GM18526 (cell line): Measurements from ENCODE around the gene CLEC20A.

Source experiments
- POLR2A ChIP-seq: IDR thresholded peaks from 3 replicates; pipeline ENCODE4 v1.6.1; 2011; ENCODE audit not compliant: insufficient read length; ENCODE audit errors: extremely low read depth

CLEC20A gene

DNA sequence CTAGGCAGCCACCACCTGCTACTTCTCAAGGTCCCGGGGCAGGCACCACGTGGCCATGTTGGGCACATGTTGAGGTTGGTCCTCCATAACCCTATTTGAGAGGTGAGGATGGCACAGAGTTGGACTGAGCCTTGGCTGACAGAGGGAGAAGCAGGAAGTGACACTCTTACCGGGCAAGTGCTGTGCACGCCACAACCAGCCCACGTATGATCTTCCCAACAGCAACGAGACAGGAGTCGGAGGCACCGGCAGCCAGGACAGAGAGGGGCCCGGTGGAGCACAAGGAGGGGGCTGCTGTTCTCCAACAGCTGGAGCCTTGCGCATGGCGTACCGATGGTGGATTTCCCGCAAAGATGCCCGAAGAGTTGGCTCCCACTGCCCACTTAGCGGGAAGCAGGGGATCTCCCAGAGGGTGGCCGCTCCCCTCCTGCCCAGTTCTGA lies 3.4 kb downstream of the CLEC20A start:
- TF ChIP-seq POLR2A: no peak

DNA sequence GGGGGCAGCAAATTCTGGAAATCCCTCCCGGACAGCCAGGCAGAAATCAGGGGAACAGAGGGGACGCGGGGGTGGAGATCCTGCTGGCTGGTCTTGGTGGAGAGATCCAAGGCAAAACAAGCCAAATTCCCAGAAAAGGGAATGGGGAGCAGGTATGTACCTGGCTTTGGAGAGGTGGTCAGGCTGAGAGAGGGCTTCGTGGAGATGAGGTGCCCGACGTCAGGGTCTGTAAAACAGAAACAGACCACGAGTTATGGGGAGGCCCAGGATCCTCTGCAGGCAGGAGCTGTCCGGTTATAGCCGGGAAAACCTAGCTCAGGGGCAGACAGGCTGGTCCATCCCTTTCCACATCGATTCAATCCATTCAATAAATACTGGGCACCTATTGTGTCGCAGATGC lies 4.4 kb downstream of the CLEC20A start:
- no peak for TF ChIP-seq POLR2A

DNA sequence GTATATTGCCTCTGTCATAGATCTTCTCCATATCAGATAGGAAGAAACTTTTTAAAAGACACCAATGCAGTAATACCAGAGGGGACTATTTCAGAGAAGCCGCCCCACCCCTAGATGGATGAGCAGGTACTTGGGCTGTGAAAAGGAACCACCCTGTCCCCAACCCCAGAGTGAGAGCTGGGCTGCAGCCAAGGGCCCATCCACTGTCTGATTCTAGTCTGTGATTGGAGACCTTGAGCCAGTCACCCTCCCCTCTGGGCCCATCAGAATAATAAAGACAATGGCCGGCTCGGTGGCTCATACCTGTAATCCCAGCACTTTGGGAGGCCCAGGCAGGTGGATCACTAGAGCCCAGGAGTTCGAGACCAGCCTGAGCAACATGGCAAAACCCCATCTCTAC lies 5.0 kb downstream of the CLEC20A start:
- no peak for TF ChIP-seq POLR2A

DNA sequence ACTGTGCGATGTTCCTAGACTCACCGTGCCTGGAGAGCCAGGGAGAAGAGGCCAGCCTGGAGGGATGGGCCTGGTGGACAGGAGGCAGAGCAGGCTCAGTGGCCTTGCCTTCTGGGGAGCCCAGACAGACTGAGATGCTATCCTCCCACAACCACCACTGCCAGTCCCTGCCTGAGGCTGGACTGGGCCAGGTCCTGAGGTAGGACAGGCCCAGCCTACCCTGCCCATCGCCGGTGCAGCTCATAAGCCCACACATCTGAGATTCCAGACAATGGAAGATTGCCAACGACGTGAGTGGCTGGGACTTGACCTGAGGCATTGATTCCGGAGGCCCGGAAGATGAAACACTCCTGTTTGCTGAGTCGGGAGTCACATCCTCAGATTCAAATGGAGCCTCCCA lies 5.8 kb downstream of the CLEC20A start:
- no peak for TF ChIP-seq POLR2A

DNA sequence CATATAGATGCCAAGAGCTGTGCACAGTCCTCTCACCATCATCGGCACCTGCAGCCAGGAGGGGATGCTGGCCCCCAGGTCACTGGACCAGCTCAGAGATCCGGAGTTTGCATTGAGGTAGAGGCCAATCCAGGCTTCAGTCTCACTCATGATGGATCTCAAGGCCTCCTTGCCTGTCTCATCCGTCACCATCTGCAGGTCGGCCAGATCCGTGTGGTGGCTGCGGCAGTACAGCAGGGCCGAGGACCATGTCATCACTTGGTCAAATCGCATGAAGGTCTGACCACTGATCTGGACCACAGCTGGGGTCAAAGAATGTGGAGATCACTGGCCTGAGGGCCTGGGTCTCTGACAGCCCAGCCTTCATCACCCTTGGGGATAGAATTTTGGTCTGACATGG lies 6.6 kb downstream of the CLEC20A start:
- no peak for TF ChIP-seq POLR2A

DNA sequence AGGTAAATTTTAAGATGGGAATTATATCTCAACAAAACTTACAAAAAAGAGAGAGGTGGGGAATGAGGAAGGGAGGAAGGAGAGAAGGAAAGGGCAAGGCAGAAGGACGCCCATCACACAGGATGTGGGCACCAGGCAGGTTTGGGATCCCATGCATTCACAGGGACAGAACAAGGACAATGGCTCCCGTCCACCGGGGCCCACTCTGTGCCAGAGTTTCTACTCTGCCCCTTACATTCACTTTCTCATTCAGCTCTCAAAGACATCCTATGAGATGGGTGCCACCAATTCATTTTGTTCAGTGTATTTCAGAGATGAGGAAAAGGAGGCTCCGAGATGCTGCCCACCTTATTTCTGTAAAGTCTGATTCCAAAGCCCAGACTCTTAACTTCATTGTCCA lies 7.4 kb downstream of the CLEC20A start:
- TF ChIP-seq POLR2A: no peak

DNA sequence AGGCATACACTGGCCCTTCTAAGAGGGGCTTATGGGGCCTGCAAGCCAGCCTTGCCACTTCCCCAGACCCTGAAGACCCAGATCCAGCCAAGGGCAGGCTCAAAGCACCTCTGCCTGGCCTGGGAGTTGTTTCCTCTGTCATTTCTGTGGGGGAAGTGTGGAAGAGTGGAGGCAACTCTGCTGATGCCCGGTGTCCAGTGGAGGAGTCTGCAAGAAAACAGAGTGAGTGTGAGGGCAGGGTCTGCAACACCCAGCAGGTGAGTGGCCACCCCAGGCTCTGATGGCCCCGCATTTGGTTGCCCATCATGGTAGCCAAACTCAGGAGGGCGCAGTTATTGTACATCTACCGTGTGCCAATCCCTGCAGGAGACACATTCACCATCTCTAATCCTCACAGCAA lies 8.4 kb downstream of the CLEC20A start:
- TF ChIP-seq POLR2A: no peak

DNA sequence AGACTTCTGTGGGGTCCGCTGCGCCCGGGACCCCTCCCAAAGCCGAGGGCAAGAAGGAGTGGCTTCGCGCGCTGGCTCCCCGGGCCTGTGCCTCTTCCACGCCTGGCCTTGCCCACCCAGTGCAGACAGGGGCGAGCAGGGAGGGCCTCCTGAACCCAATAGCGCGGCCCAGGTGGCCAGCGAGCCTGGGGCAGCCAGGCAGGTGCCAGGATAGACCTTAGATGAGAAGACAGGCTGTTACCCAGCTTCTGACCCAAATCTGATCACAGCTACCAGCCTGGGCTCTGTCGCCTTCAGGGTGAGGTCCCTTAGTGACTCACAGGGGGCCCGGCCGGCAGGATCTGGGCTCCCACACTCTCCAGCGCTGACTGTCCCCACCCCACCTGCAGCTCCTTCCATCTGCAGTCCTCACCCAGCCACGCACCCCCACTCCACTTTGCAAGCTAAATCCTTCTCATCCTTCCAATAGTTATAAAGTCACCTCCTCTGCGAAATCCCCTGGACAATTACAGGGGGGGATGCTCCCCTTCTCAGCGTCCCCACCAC lies 9.6 kb downstream of the CLEC20A start:
- no peak for TF ChIP-seq POLR2A

DNA sequence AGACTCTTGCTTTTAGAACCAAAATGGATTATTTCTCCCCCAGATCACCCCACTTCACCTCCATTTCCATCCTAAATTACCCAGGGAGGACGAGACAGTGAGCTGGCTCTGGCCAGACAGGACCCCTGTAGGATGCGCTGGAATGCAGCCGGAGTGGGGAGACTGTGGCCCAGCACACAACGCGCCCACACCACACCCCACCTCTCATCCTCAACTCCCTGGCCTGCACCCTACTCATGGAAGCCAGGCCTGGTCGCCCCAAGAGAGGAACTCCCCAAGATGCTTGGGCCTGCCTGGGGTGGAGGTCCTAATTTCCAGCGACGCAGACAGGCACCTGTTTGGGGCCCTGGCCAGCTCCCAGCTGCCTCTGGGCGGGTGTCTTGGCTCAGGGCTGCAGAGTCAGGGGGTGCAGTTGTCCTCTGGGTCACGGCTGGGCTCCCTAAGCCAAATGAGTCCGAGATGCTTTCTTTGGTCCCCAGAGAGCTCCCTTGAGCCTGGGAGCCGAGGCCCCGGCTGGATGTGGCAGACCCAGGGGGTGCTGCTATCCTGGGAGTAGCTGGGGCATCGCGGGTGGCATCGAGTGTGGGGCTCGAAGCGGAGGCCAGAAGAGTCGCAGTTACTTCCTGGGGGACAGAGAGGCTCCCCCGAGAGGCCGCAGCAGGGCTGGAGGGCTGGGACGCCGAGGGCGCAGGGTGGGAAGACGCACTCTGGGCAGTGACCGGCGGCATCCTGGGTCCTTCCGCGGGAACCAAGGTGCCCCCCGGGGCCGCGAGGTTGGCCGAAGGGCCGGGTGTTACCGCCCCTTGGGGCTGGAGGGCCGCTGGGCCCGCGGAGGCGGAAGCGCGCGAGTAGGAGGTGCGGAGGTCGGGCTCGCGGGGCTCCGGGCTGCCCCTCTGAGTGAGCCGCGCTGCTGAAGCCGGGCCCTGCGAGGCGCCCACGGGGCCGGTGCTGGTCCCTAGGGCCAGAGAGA lies 10.4 kb downstream of the CLEC20A start:
- TF ChIP-seq POLR2A: no peak

DNA sequence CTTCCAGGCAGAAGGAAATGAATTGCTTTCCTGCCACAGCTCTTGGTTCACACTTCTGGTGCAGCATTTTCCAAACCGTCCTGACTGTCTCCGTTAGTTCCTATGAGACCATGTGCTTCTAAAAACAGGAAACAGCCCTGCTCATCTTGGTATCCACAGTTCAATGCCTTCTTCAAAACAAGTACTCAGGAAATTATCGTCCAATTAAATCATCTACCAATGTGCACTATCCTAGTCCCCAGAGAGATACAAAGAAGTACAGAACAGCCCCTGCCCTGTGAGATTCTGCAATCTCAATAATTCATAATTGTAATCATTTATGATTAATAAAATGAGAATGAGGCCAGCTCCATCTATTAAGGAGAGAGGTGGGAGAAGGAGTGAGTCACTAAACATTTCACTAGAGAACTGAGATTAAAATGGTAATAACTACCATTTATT lies 11.2 kb downstream of the CLEC20A start:
- TF ChIP-seq POLR2A: no peak

DNA sequence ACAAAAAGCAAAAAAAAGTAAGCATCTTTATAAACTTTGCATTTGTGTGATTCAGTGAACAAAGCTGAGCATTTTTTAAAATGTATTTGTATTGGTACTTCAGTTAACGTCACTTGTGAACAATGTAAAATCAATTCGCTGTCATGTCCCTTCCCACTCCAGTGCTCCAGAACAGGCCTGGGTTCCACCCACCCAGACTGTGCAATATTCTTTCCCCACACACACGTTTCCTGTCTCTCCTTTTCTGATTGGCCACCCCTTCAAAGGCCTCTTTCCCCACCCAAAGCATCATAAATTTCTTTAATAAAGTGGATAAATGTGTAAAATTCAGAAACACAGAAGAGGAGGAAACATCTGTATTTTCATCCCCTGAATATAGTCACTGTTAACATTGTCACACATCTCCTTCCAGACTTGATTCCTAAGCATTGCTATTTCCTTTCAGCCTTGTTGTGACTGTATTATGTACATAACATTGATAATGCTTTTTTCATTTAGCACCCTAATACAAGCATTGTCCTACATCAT lies 12.0 kb downstream of the CLEC20A start:
- TF ChIP-seq POLR2A: no peak

DNA sequence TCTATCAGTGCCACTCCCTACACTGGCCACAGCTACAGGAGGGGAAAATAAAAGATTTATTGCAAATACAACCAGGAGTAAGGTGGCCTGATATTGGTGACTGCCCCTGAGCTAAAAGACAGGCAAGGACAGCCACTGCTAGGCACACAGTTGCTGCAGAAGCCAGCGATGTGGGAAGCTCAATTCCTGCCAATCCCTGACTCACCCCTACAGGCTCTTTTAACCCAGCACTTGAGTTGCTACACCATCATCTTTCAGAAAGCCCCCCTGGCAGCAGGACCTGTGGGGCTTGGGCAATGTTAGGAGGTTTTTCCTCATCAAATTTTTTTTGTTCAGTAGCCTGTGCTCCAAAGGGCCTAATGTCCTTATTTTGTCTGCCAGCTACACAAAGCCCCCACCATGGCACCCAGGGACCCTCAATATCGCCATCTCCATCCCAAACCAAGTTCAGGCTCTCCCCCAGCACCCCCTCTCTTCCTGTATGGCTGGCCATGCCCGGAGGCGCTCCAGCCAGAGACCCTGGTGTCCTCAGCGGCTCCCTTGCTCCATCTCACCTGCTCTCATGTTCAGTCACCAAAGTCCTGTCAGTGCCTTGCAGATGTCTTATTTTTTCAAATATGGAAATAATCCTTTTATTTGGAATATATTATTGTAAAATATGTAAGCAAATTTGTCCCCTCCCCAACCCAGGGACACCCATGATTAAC lies 13.4 kb downstream of the CLEC20A start:
- no peak for TF ChIP-seq POLR2A

DNA sequence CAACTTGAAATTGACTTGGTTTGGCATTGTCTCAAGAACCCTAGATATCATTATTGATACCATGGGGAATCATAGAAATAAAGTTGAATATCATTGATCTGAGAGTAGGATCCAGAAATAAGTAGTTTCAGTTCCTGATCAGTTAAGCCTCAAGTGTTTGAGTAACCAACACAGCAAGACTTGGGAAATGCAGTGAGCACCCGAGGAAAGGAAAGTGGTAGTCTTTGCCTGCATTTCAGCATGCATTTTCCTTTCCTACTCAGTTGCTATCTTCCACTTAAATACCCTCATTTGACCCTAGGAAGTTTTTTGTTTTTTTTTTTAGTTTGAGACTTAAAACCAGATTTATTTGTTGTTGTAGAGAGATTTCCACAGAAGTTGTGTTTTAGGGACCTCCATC lies 18.9 kb downstream of the CLEC20A start:
- no peak for TF ChIP-seq POLR2A

DNA sequence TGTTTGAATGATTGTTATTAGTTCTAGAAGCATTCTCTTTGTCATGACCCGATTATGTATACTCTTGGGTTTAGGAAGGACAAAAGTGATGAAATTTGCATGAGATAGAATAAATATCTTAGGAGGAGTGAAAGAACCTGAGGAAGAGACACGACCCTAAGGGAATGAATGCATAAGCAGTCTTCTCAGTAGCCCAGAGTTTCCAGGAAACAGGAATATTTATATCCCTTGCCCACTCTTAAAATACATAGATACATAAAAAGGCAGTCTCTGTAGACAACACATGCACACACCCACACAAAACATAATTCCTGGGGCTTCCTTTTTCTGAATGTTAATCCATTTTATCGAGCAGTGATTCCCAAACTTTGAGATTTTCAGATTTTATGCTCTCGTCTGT lies 19.4 kb downstream of the CLEC20A start:
- no peak for TF ChIP-seq POLR2A

DNA sequence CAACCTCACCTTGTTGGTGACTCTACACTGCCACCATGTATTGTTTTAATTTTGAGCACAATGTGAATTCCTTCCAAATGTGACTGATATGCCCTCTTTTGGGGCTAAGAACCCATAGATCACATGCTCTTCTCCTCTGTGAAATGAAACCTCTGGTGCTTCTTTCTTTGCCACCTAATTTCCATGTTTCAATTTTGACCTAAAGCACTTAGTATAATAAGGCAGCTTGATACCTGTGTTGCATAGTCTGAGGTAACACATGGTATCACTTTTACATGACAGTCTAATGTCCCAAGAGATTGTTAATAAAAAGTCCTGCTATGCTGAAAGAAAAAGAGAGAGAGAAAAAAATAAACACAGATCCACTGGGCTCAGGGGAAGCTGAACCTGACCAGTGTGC lies 24.2 kb downstream of the CLEC20A start:
- no peak for TF ChIP-seq POLR2A
